ENCODE measurements around the gene EXTL1.

The EXTL1 gene

DNA sequence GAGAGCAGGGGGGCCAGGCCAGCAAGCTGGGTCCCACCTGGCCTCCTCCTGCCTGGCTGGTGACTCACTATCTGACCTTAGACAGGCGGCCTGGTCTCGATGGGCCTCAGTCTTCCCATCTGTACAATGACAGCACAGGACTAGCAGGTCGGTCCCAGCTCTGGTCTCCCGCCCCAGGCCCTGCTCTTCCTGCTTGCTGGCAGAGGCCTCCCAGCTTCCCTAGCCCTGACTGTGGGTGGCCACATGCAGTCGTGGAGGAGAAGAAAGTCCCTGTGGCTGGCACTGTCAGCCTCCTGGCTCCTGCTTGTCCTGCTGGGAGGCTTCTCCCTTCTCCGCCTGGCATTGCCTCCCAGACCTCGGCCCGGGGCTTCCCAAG is 817 bp downstream of the EXTL1 start:
- TF ChIP-seq, protein P1, sequence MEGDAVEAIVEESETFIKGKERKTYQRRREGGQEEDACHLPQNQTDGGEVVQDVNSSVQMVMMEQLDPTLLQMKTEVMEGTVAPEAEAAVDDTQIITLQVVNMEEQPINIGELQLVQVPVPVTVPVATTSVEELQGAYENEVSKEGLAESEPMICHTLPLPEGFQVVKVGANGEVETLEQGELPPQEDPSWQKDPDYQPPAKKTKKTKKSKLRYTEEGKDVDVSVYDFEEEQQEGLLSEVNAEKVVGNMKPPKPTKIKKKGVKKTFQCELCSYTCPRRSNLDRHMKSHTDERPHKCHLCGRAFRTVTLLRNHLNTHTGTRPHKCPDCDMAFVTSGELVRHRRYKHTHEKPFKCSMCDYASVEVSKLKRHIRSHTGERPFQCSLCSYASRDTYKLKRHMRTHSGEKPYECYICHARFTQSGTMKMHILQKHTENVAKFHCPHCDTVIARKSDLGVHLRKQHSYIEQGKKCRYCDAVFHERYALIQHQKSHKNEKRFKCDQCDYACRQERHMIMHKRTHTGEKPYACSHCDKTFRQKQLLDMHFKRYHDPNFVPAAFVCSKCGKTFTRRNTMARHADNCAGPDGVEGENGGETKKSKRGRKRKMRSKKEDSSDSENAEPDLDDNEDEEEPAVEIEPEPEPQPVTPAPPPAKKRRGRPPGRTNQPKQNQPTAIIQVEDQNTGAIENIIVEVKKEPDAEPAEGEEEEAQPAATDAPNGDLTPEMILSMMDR (IDR thresholded peaks at IDR 0.05): no peak

DNA sequence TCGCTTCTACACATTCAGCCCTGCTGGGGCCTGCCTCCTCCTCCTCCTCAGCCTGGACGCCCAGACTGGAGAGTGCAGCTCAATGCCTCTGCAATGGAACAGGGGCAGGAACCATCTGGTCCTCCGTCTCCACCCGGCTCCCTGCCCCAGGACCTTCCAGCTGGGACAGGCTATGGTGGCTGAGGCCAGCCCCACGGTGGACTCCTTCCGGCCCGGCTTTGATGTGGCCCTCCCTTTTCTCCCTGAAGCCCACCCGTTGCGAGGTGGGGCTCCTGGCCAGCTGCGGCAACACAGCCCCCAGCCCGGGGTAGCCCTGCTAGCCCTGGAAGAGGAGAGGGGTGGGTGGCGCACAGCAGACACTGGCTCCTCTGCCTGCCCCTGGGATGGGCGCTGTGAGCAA is 1.4 kb downstream of the EXTL1 start:
- TF ChIP-seq, protein P1 (IDR thresholded peaks at IDR 0.05): no peak

DNA sequence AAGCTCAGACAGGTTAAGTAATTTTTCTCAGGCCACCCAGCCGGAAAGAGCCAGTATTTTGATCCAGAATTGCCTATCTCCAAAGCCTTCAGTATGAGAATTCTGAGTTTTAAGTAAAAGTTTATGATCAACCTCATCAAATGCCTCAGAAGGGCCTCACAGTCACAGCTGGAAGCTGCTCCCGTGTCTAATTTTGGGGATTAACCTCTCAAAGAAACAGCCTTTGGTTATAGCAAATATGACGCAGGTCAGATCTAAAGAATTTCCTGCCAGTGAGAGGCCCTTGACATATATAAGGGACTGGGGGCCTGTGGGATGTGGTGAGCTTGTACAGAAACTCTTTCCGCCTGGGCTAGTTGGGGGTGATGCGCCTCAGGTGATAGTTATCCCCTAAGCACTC is 2.3 kb downstream of the EXTL1 start:
- TF ChIP-seq, protein P1 (IDR thresholded peaks at IDR 0.05): no peak

DNA sequence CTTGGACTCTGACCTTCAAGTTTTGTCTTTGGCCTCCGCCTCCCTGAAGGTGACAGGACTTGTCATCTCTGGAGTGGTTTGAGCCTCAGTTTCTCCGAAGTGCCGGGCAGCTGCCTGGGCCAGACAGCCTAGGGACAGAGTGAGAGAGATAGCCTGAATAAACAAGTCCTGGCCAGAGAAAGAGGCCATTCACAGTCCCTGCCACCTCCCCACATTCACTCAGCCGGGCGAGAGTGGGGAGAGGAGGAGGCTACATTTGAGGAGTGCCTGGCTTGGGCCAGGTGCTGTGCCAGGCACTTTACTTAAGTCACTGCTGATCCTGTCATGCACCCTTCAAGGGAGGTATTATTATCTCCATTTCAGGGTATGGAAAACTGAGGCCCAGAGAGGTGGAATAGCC is 3.5 kb downstream of the EXTL1 start:
- TF ChIP-seq, protein P1 (IDR thresholded peaks at IDR 0.05): no peak

DNA sequence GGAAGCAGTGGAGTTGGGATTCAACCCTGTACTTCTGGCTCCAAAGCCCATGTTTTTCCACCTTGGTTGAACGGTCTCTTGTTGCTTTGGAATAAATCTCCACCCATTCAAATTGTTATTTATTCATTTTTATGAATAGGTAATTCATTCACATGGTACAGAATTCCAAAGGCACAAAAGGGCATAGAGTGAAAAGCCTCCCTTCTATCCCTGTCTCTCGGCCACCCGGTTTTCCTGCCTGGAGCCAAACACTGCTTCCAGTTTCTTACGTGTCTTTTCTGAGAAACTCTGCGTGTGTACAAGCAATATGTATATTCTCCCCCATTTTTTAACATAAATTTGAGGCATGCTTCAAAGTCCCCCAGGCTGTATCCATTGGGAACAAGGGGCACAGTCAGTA is 3.9 kb downstream of the EXTL1 start:
- TF ChIP-seq, protein P1 (IDR thresholded peaks at IDR 0.05): no peak

DNA sequence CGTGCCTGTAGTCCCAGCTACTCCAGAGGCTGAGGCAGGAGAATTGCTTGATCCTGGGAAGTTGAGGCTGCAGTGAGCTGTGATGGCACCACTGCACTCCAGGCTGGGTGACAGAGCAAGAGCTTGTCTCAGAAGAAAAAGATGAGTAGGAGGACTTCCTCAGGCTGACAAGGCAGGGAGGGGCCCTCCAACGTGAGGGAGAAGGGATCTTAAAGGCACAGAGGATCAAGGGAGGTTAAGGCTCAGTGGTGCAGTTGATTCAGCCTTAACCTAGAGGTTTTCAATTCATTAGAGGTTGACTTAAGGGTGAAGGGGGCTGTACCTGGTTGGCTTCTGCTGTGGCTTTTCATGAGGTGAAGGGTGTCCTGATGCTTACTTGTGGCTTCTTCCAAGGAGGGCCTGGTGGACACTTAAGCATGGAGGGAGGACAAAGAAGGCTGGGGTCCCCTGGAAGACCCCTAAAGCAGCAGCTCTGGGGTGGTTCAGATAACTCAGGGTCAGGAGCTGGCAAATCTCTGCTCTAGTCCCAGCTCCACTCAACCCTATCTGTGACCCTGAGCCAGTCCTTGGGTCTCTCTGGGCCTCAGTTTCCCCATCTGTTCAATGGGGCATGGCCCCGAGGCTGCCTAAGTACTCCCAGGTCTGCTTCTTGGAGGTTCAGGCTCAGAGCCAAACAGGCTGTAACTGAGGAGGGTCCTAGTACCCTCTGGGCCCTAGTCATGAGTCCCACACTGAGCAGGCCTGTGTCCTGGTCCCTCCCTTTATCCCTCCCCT is 6.3 kb downstream of the EXTL1 start:
- TF ChIP-seq, protein P1 (IDR thresholded peaks at IDR 0.05): no peak

DNA sequence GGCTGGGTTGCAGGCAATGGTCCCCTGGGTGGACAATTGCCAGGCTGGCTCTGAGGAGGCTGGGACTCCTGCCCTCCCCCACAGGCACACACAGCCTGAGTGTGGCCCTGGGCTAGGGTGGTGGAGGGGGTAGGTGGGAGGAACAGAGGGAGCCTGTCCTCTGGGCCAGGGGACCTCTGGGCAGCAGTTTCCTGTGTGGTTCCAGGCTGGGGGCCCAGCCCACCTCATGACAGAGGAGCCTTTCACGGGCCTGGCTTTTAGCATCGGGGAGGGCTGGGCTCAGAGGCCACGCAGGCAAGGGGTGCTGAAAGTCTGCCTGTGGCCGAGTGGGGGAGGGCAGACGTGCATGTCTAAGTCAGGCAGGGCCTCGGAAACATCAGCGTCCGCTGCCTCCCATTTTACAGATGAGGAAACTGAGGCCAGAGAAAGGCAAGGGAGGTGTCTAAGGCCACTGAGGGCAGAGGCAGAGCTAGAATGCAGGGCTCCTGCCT is 7.0 kb downstream of the EXTL1 start:
- TF ChIP-seq, protein P1 (IDR thresholded peaks at IDR 0.05): no peak

Data from LNCAP (cell line).